ENCODE data around the gene SRPX2. TPM values are rescaled to one million over a fixed set of nuclear protein-coding genes. Genes with fewer than 3 reads are reported as not detected.
"Not testable (repeated sequence)": the region's sequence is repeated elsewhere in the genome, so short reads cannot be mapped to it uniquely, and the experiment has no call there.

The SRPX2 gene
- total RNA-seq, 1 donor from 2014 or later: 9.0 TPM

GRCh38 chrX:100721328-100721727, 77.3 kb downstream of the SRPX2 start:
- no peak for TF ChIP-seq CTCF (IDR thresholded peaks at IDR 0.05; ENCODE audit: insufficient read depth, low read length, severe bottlenecking)
- no peaks in the 10 kb centered on the region for H3K27me3 ChIP-seq (ENCODE audit: control insufficient read depth, insufficient read depth, low read length)
- FAIRE-seq (no peak), DNase-seq (ENCODE audit: low read depth) (no peak)
- H3K36me3 ChIP-seq (ENCODE audit: control insufficient read depth, insufficient read depth, low read length): no peaks in the 10 kb centered on the region
- no peak overlapping the region for H3K4me3 ChIP-seq (ENCODE audit: low read depth, low read length)

GRCh38 chrX:100724006-100724405, 80.0 kb downstream of the SRPX2 start:
- H3K4me3 ChIP-seq (ENCODE audit: low read depth, low read length); H3K36me3 ChIP-seq (ENCODE audit: control insufficient read depth, insufficient read depth, low read length); FAIRE-seq: not testable (repeated sequence)

More at GRCh38 chrX:100724006-100724405, 80.0 kb downstream of the SRPX2 start:
- DNase-seq (ENCODE audit: low read depth); H3K27me3 ChIP-seq (ENCODE audit: control insufficient read depth, insufficient read depth, low read length): not testable (repeated sequence)

Other genes with a start within 250 kb of the SRPX2 start
- gene PCDH19, start 233.9 kb upstream of the SRPX2 start, total RNA-seq: under 0.01 TPM in 2 replicates
- gene TNMD, start 59.3 kb upstream of the SRPX2 start, total RNA-seq: not detected in 2 replicates
- gene TSPAN6, start 7.4 kb upstream of the SRPX2 start, total RNA-seq: 16.6 and 18.1 TPM in 2 replicates
- gene SYTL4, start 87.9 kb downstream of the SRPX2 start, total RNA-seq: 0.26 and 0.77 TPM in 2 replicates
- gene CSTF2, start 176.2 kb downstream of the SRPX2 start, total RNA-seq: 12.1 and 19.2 TPM in 2 replicates
- not detected in 2 replicates for gene NOX1, start 230.2 kb downstream of the SRPX2 start, total RNA-seq

All from bronchial epithelial cell (primary cell).